ENCODE measurements around the gene PTEN.

DNA sequence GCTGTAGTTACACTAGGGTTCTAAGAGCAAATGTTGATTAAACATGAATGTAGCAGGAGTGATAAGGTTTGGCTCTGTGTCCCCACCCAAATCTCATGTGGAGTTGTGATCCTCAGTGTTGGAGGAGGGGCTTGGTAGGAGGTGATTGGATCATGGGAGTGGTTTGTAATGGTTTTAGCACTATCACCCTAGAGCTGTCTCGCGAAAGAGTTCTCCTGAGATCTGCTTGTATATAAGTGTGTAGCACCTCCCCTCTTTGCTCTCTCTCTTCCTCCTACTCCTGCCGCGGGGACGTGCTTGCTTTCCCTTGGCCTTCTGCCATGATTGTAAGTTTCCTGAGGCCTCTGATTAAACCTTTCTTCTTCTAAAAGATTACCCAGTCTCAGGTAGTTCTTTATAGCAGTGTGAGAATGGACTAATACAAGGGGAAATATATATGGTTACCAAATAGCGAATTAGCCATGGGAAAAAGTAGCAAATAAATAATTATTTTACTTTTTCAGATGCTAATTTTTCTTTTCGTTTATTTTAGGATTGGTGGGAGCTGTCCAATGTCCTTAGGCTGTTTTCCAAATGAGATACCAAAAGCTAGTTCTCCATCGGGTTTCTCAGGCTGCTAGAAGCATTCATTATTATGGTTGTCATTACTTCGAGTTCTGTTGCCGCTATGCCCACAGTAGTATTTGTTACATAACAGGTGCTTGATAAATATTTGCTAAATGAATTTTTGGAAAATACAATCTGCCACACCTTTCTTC, 58.7 kb downstream of the PTEN start:
- TF ChIP-seq POLR2AphosphoS5 (IDR thresholded peaks at IDR 0.05), result no peak
- no peak for TF ChIP-seq POLR2A (IDR thresholded peaks at IDR 0.05)
- TF ChIP-seq, protein P1, sequence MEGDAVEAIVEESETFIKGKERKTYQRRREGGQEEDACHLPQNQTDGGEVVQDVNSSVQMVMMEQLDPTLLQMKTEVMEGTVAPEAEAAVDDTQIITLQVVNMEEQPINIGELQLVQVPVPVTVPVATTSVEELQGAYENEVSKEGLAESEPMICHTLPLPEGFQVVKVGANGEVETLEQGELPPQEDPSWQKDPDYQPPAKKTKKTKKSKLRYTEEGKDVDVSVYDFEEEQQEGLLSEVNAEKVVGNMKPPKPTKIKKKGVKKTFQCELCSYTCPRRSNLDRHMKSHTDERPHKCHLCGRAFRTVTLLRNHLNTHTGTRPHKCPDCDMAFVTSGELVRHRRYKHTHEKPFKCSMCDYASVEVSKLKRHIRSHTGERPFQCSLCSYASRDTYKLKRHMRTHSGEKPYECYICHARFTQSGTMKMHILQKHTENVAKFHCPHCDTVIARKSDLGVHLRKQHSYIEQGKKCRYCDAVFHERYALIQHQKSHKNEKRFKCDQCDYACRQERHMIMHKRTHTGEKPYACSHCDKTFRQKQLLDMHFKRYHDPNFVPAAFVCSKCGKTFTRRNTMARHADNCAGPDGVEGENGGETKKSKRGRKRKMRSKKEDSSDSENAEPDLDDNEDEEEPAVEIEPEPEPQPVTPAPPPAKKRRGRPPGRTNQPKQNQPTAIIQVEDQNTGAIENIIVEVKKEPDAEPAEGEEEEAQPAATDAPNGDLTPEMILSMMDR (IDR thresholded peaks at IDR 0.05), result no peak
